Keratinocyte (primary cell): ENCODE data around the gene CBFA2T3.

Experiments used
- EZH2 ChIP-seq: IDR thresholded peaks from one replicate; pipeline ENCODE4 v1.6.1; 2012; ENCODE audit warnings: inconsistent platforms, mild to moderate bottlenecking, low read length, moderate library complexity
- TF ChIP-seq, protein P1 (sequence below), 3 experiments: IDR thresholded peaks in 1 of 3; conservative IDR thresholded peaks in 1 of 3; optimal IDR thresholded peaks in 1 of 3; 2 replicates in 2 of 3; 3 replicates in 1 of 3; pipeline versions ENCODE3 to v1.5.1; 2011; ENCODE audit warnings: low read length in 3 of 3, mild to moderate bottlenecking in 3 of 3, moderate library complexity in 2 of 3, control low read depth in 1 of 3, inconsistent platforms in 1 of 3; ENCODE audit not compliant: insufficient read depth in 2 of 3; ENCODE audit errors: extremely low read depth in 1 of 3

DNA sequence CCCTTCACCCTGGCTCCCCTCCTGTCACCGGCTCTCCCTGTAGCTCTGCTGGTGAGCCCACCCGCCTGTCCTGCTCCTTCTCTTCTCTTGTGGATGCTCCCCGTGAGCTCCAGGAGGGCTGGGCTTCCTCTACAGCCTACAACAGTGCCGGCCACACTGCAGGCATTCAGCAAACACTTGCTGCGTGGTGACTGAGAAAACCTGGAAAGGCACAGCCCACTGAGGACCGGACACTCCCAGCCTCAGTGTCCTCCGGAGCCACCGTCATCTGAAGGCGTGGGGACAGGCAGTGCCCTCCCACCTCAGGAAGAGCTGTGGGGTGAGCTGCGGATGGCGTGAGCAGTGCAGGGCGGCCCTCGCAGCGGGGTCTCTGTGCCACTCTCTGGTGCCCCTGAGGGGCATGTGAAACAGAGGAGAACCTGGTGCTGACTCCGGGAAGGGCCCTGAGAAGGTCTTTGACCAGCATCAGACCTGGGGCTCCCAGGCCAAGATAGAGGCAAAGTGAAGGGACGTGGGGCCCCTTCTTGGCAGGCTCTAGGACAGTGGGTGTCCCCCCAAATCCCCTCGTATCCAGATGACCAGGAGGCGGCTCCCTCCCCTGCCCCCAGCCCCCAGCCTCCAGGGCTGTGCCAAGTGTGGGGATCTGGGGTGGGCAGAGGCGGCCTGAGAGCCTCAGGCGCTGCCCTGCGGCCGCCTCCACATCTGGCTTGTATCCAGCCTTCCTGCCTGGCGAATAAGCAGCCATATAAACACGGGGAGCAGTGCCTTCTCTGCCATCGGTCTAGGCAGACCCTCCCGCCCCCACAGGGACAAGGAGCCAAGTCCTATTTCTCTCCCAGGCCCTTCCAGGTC, 66.5 kb downstream of the CBFA2T3 start:
- TF ChIP-seq, protein P1, sequence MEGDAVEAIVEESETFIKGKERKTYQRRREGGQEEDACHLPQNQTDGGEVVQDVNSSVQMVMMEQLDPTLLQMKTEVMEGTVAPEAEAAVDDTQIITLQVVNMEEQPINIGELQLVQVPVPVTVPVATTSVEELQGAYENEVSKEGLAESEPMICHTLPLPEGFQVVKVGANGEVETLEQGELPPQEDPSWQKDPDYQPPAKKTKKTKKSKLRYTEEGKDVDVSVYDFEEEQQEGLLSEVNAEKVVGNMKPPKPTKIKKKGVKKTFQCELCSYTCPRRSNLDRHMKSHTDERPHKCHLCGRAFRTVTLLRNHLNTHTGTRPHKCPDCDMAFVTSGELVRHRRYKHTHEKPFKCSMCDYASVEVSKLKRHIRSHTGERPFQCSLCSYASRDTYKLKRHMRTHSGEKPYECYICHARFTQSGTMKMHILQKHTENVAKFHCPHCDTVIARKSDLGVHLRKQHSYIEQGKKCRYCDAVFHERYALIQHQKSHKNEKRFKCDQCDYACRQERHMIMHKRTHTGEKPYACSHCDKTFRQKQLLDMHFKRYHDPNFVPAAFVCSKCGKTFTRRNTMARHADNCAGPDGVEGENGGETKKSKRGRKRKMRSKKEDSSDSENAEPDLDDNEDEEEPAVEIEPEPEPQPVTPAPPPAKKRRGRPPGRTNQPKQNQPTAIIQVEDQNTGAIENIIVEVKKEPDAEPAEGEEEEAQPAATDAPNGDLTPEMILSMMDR (optimal IDR thresholded peaks at IDR 0.05 in 1 of 3, IDR thresholded peaks at IDR 0.05 in 1 of 3, conservative IDR thresholded peaks at IDR 0.05 in 1 of 3; ENCODE audit: extremely low read depth in 1 of 3, insufficient read depth in 2 of 3, low read length in 3 of 3) = no peak
- no peak for TF ChIP-seq EZH2
